Panc1 (cell line): ENCODE data around the gene ADK. TPM values are rescaled to one million over a fixed set of nuclear protein-coding genes. Genes with fewer than 3 reads are reported as not detected.

Source experiments
- ATAC-seq: fragments of 200-7000 bp; cut with Tn5 transposase; 2 replicates; pipeline ENCODE4 v1.9.1; 2020; ENCODE audit warnings: mild to moderate bottlenecking, moderate library complexity
- BruUV-seq: library from RNA; stranded (reverse); fragments of 400-500 nt; replicated peaks from 2 replicates; lab custom pipeline; 2021; lab: Mats Ljungman, UMichigan
- CTCF ChIA-PET: fragments of 300-600 bp; sonication (Branson Sonifier 250); formaldehyde crosslinking; loops from one replicate; lab custom pipeline; 2022; ENCODE audit warnings: antibody characterized with exemption; lab: Charles Lee
- POLR2A ChIA-PET: fragments of 300-600 bp; sonication (Branson Sonifier 250); formaldehyde crosslinking; loops from one replicate; lab custom pipeline; 2022; ENCODE audit warnings: antibody characterized with exemption; lab: Charles Lee
- DNase-seq: peaks from one replicate; pipeline ENCODE4 v3.0.0-alpha.2; 2010; ENCODE audit warnings: low read depth, low spot score
- H3K27ac ChIP-seq: 2 replicates; pipeline ENCODE4 v1.5.1; 2011; ENCODE audit warnings: mild to moderate bottlenecking, low read length, inconsistent platforms
- H3K27me3 ChIP-seq: fragments of 200-500 bp; sonication (Bioruptor generic); 2 replicates; pipeline ENCODE4 v1.6.0; 2014; ENCODE audit warnings: low read length, inconsistent platforms; ENCODE audit not compliant: control insufficient read depth, insufficient read depth
- H3K36me3 ChIP-seq: fragments of 200-500 bp; sonication (Bioruptor generic); 2 replicates; pipeline ENCODE4 v1.5.1; 2014; ENCODE audit warnings: inconsistent platforms, mild to moderate bottlenecking, low read length, moderate library complexity; ENCODE audit not compliant: control insufficient read depth, insufficient read depth
- H3K4me1 ChIP-seq: 2 replicates; pipeline ENCODE4 v1.5.1; 2011; ENCODE audit warnings: inconsistent platforms, mild to moderate bottlenecking, low read length, moderate library complexity; ENCODE audit not compliant: control insufficient read depth, insufficient read depth
- H3K4me3 ChIP-seq, 2 experiments: 2 replicates each; pipeline ENCODE4 v1.5.1; 2011 to 2012; ENCODE audit warnings: low read depth in 2 of 2, low read length in 2 of 2, mild to moderate bottlenecking in 2 of 2, inconsistent platforms in 1 of 2, moderate library complexity in 1 of 2
- H3K9me3 ChIP-seq: fragments of 200-500 bp; sonication (Bioruptor generic); 2 replicates; pipeline ENCODE4 v1.5.1; 2014; ENCODE audit warnings: low read depth, mild to moderate bottlenecking, inconsistent platforms, low read length, moderate library complexity; ENCODE audit not compliant: control insufficient read depth, insufficient read depth
- CTCF ChIP-seq: fragments of 450-650 bp; IDR thresholded peaks from 2 replicates; pipeline ENCODE4 v1.5.1; 2017; ENCODE audit warnings: mild to moderate bottlenecking
- POLR2AphosphoS5 ChIP-seq: IDR thresholded peaks from 2 replicates; pipeline ENCODE4 v1.6.1; 2012; ENCODE audit warnings: mild to moderate bottlenecking, low read depth, low read length, moderate library complexity
- REST ChIP-seq, 2 experiments: IDR thresholded peaks; 2 replicates each; pipeline ENCODE4 v1.6.1; 2011 to 2012; ENCODE audit warnings: low read depth in 2 of 2, control low read depth in 1 of 2, low read length in 1 of 2, mild to moderate bottlenecking in 1 of 2, moderate library complexity in 1 of 2; ENCODE audit not compliant: insufficient read depth in 1 of 2
- SIN3A ChIP-seq: IDR thresholded peaks from 2 replicates; pipeline ENCODE4 v1.6.1; 2012; ENCODE audit warnings: low read depth, mild to moderate bottlenecking, low read length, moderate library complexity, borderline replicate concordance; ENCODE audit not compliant: insufficient read depth
- TCF7L2 ChIP-seq: IDR thresholded peaks from 2 replicates; pipeline ENCODE4 v1.6.1; 2011; ENCODE audit warnings: mild to moderate bottlenecking, low read depth, low read length, inconsistent platforms
- in situ Hi-C: cut with HindIII; loops from 2 replicates; pipeline ENCODE4 v1.10.0; 2016; ENCODE audit warnings: low sequenced_read_pairs, low pct_unique_long_range_greater_than_20kb
- intact Hi-C: fragments of 100-400 bp; cut with micrococcal nuclease; formaldehyde crosslinking; loops from one replicate; pipeline ENCODE4 v1.10.0; 2022; ENCODE audit not compliant: unreplicated experiment
- total RNA-seq: library from RNA; stranded (reverse); gene quantifications from one replicate; pipeline ENCODE4 v1.2.1, GENCODE V29; 2021; ENCODE audit not compliant: unreplicated experiment

ADK gene
- total RNA-seq, 1 experiment from 2014 or later: 64.5 TPM

GRCh38 chr10:74104480-74104879 lies 46.5 kb upstream of the ADK start:
- in situ Hi-C loops: no loop called here

GRCh38 chr10:74104996-74105395 lies 46.0 kb upstream of the ADK start:
- DNase-seq (no peak), ATAC-seq (no peak)
- Histone ChIP-seq H3K27me3 (no peaks in the 10 kb centered on the region), H3K9me3 (no peaks in the 10 kb centered on the region), H3K4me3 (no peak overlapping the region), H3K27ac (no peak overlapping the region), H3K4me1 (no peaks in the 10 kb centered on the region), H3K36me3 (peaks cover 61% of the 10 kb centered on the region)
- in situ Hi-C loops (no loop called here), intact Hi-C loops (no loop called here)
- ChIA-PET POLR2A (no interaction called here), CTCF (no interaction called here)
- no peak for TF ChIP-seq CTCF
- TF ChIP-seq TCF7L2: no peak
- TF ChIP-seq POLR2AphosphoS5: no peak
- no peak for TF ChIP-seq SIN3A
- no peak for TF ChIP-seq REST (IDR thresholded peaks at IDR 0.05; ENCODE audit: insufficient read depth in 1 of 2, low read depth in 2 of 2, low read length in 1 of 2)
- BruUV-seq: TSS peak; percentile 4

More at GRCh38 chr10:74104480-74104879, 46.5 kb upstream of the ADK start:
- BruUV-seq: no TSS peak
- no peak for ATAC-seq
- intact Hi-C loops: no loop called here
- peaks cover 61% of the 10 kb centered on the region for H3K36me3 ChIP-seq
- ChIA-PET POLR2A (no interaction called here), CTCF (no interaction called here)
- H3K27me3 ChIP-seq: no peaks in the 10 kb centered on the region
- H3K9me3 ChIP-seq: no peaks in the 10 kb centered on the region
- no peaks in the 10 kb centered on the region for H3K4me1 ChIP-seq
- DNase-seq: no peak
- TF ChIP-seq REST (IDR thresholded peaks at IDR 0.05; ENCODE audit: insufficient read depth in 1 of 2, low read depth in 2 of 2, low read length in 1 of 2) (no peak), TCF7L2 (no peak), CTCF (no peak), POLR2AphosphoS5 (no peak), SIN3A (no peak)
- H3K4me3 ChIP-seq: no peak overlapping the region
- H3K27ac ChIP-seq: no peak overlapping the region
